Measurements from ENCODE around the gene KRTAP5-3.

- no peak for TF ChIP-seq REST (IDR thresholded peaks at IDR 0.05; ENCODE audit: borderline replicate concordance)
- TF ChIP-seq MXI1 (conservative IDR thresholded peaks at IDR 0.05; ENCODE audit: poor library complexity, severe bottlenecking) = no peak
- no peak for TF ChIP-seq CTCF (IDR thresholded peaks at IDR 0.05; ENCODE audit: poor library complexity, severe bottlenecking)
- no peak for TF ChIP-seq POLR2AphosphoS5 (IDR thresholded peaks at IDR 0.05)
- no peak for TF ChIP-seq EZH2 (IDR thresholded peaks at IDR 0.05; ENCODE audit: borderline replicate concordance, insufficient read depth, low read length, poor library complexity, severe bottlenecking)
- no peak for TF ChIP-seq RAD21 (conservative IDR thresholded peaks at IDR 0.05)
Measured at GRCh38 chr11:1598816-1599215, 9.4 kb downstream of the KRTAP5-3 start.
